ENCODE data around the gene ACAA1. TPM values are rescaled to one million over a fixed set of nuclear protein-coding genes. Genes with fewer than 3 reads are reported as not detected.

Gene ACAA1
- total RNA-seq, result 10 to 100 TPM; 55.5 to 57.7 TPM

GRCh38 chr3:38136777-38137614, at the start of gene ACAA1:
ACAA1 (minus strand) TSS chr3:38137127; CDS start chr3:38137035, 92 bp downstream.
- intact Hi-C loops (cut with micrococcal nuclease), result loop anchor here (1.0 to 5.0 kb wide), 9 partner anchors 28 to 359 kb away; partner anchors contain the start of genes ACVR2B, EXOG, OXSR1 and XYLB
- Mint-ChIP-seq H3K27me3 (no peaks in the 10 kb centered on the region), H3K27ac (peak within 1 kb of the TSS; percentile 93), H3K36me3 (peaks cover 28% of the 10 kb centered on the region), H3K4me3 (peak within 1 kb of the TSS; percentile 80), H3K9me3 (no peaks in the 10 kb centered on the region), H3K4me1 (ENCODE audit: low read depth) (peaks cover 55% of the 10 kb centered on the region)
- DNase-seq, result peak; percentile 99
- CTCF ChIA-PET, result interaction anchor here (1.0 to 2.8 kb wide), 9 partner anchors 19 to 343 kb away, joined by 3 to 15 read pairs (median 6); partner anchors contain the start of genes OXSR1 and XYLB
- POLR2A ChIA-PET, result interaction anchor here (0.8 to 3.7 kb wide), 9 partner anchors 12 to 1036 kb away, joined by 3 to 70 read pairs (median 3); partner anchors contain the start of genes DLEC1 and OXSR1

GRCh38 chr3:38177181-38177580, 40.3 kb upstream of the ACAA1 start:
- intact Hi-C loops (cut with micrococcal nuclease), result no loop called here
- DNase-seq, result no peak
- Mint-ChIP-seq H3K4me3 (no peak overlapping the region), H3K27me3 (no peaks in the 10 kb centered on the region), H3K36me3 (peaks cover 7% of the 10 kb centered on the region), H3K9me3 (no peaks in the 10 kb centered on the region), H3K27ac (no peak overlapping the region), H3K4me1 (ENCODE audit: low read depth) (peaks cover 39% of the 10 kb centered on the region)
- CTCF ChIA-PET, result no interaction called here
- POLR2A ChIA-PET, result no interaction called here

DNA sequence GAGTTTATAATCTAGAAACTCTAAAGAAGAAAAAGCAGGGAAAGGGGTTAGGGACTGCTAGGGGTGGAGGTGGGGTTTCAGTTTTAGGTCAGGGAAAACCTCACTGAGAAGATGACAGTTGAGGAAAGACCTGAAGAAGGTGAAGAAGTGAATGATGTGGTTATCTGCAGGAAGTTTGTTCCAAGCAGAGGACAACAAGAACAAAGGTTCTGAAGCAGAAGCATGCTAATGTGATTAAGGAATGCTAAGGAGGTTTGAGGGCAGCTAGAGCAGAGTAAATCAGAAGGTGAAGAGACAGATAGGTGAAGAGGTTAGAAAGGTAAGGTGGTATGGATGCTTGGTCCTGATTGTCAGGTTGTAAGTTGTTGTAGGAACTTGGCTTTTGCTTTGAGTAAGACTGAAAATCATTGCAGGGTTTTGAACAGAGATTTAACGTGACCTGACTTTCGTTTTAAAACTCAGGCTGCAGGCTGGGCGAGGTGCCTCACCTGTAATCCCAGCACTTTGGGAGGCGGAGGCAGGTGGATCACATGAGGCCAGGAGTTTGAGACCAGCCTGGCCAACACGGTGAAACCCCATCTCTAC, 37.0 kb upstream of the ACAA1 start:
- ChIA-PET CTCF (interaction anchor here (1.4 kb wide), 1 partner anchor 11 kb away, joined by 3 read pairs; no protein-coding TSS in a partner anchor), POLR2A (no interaction called here)
- no peak overlapping the region for H3K27ac Mint-ChIP-seq
- H3K36me3 Mint-ChIP-seq, result peaks cover 4% of the 10 kb centered on the region
- H3K4me3 Mint-ChIP-seq, result no peak overlapping the region
- intact Hi-C loops (cut with micrococcal nuclease), result loop anchor here (1.0 kb wide), 1 partner anchor 9 kb away; the partner anchor contains the start of gene OXSR1
- peaks cover 63% of the 10 kb centered on the region for H3K4me1 Mint-ChIP-seq (ENCODE audit: low read depth)
- DNase-seq, result peak; percentile 46
- H3K27me3 Mint-ChIP-seq, result no peaks in the 10 kb centered on the region
- no peaks in the 10 kb centered on the region for H3K9me3 Mint-ChIP-seq

- Mint-ChIP-seq H3K27ac (no peak overlapping the region), H3K4me1 (ENCODE audit: low read depth) (peaks cover 80% of the 10 kb centered on the region), H3K36me3 (peaks cover 7% of the 10 kb centered on the region), H3K4me3 (no peak overlapping the region), H3K27me3 (no peaks in the 10 kb centered on the region), H3K9me3 (no peaks in the 10 kb centered on the region)
- DNase-seq, result no peak
- intact Hi-C loops (cut with micrococcal nuclease), result no loop called here
- ChIA-PET POLR2A (no interaction called here), CTCF (interaction anchor here (0.5 to 1.4 kb wide), 5 partner anchors 8 to 349 kb away, joined by 3 to 4 read pairs (median 3); partner anchors contain the start of gene XYLB)
Observed at GRCh38 chr3:38171622-38172021, 34.7 kb upstream of the ACAA1 start.

- no peak for DNase-seq
- Mint-ChIP-seq H3K4me1 (ENCODE audit: low read depth) (peaks cover 82% of the 10 kb centered on the region), H3K9me3 (no peaks in the 10 kb centered on the region), H3K4me3 (no peak overlapping the region), H3K27ac (no peak overlapping the region), H3K36me3 (peaks cover 12% of the 10 kb centered on the region), H3K27me3 (no peaks in the 10 kb centered on the region)
- intact Hi-C loops (cut with micrococcal nuclease), result no loop called here
- ChIA-PET POLR2A (no interaction called here), CTCF (no interaction called here)
Observed at GRCh38 chr3:38170722-38171121, 33.8 kb upstream of the ACAA1 start.

- Mint-ChIP-seq H3K4me3 (no peak overlapping the region), H3K27ac (peak overlapping the region; percentile 54), H3K4me1 (ENCODE audit: low read depth) (peaks cover 72% of the 10 kb centered on the region), H3K36me3 (peaks cover 12% of the 10 kb centered on the region), H3K9me3 (no peaks in the 10 kb centered on the region), H3K27me3 (no peaks in the 10 kb centered on the region)
- POLR2A ChIA-PET, result interaction anchor here (1.2 kb wide), 1 partner anchor 52 kb away, joined by 3 read pairs; no protein-coding TSS in a partner anchor
- CTCF ChIA-PET, result no interaction called here
- intact Hi-C loops (cut with micrococcal nuclease), result loop anchor here (1.0 to 10.0 kb wide), 5 partner anchors 21 to 1174 kb away; partner anchors contain the start of genes EPM2AIP1 and MLH1
- DNase-seq, result no peak
Observed at GRCh38 chr3:38169027-38169317, 32.0 kb upstream of the ACAA1 start.

GRCh38 chr3:38168151-38169026, 31.5 kb upstream of the ACAA1 start:
- no peak for DNase-seq
- ChIA-PET CTCF (interaction anchor here (1.4 kb wide), 1 partner anchor 31 kb away, joined by 6 read pairs; the partner anchor contains the start of gene ACAA1), POLR2A (no interaction called here)
- intact Hi-C loops (cut with micrococcal nuclease), result loop anchor here (1.0 to 10.0 kb wide), 5 partner anchors 22 to 1174 kb away; partner anchors contain the start of genes EPM2AIP1 and MLH1
- peaks cover 12% of the 10 kb centered on the region for H3K36me3 Mint-ChIP-seq
- H3K4me1 Mint-ChIP-seq (ENCODE audit: low read depth), result peaks cover 67% of the 10 kb centered on the region
- no peaks in the 10 kb centered on the region for H3K27me3 Mint-ChIP-seq
- H3K27ac Mint-ChIP-seq, result peak overlapping the region; percentile 54
- H3K9me3 Mint-ChIP-seq, result no peaks in the 10 kb centered on the region
- H3K4me3 Mint-ChIP-seq, result no peak overlapping the region

DNA sequence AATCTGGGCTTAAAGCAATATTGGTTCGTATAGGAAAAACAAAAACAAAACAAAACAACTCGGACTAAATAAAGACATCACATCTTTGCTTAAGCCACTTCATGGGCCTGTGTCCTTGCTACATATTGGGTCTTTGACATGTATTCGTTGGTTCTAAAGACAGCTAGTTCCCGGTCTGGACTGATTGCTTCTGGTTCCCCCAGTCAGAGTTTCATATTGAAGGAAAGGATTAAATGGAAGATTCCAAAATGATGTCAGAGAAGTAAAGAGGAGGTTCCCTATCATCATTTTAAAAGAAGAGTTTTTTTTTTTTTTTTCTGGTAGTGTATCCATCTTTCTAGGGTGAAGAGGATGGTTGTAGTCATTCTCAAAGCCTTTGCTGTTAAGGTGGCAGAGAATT, 30.7 kb upstream of the ACAA1 start:
- Mint-ChIP-seq H3K4me3 (peak overlapping the region; percentile 96), H3K27me3 (no peaks in the 10 kb centered on the region), H3K9me3 (no peaks in the 10 kb centered on the region), H3K36me3 (peaks cover 12% of the 10 kb centered on the region), H3K4me1 (ENCODE audit: low read depth) (peaks cover 61% of the 10 kb centered on the region), H3K27ac (no peak overlapping the region)
- POLR2A ChIA-PET, result interaction anchor here (0.6 to 4.2 kb wide), 3 partner anchors 30 to 276 kb away, joined by 4 to 70 read pairs (median 5); partner anchors contain the start of genes ACAA1 and MYD88
- DNase-seq, result no peak
- intact Hi-C loops (cut with micrococcal nuclease), result loop anchor here (5.0 to 10.0 kb wide), 3 partner anchors 90 to 1173 kb away; partner anchors contain the start of genes EPM2AIP1 and MLH1
- CTCF ChIA-PET, result interaction anchor here (1.4 kb wide), 1 partner anchor 30 kb away, joined by 6 read pairs; the partner anchor contains the start of gene ACAA1

- DNase-seq, result no peak
- peaks cover 12% of the 10 kb centered on the region for H3K36me3 Mint-ChIP-seq
- H3K9me3 Mint-ChIP-seq, result no peaks in the 10 kb centered on the region
- intact Hi-C loops (cut with micrococcal nuclease), result loop anchor here (1.0 to 10.0 kb wide), 8 partner anchors 8 to 1171 kb away; partner anchors contain the start of genes ACAA1, EPM2AIP1, MLH1 and XYLB
- POLR2A ChIA-PET, result interaction anchor here (0.6 to 4.2 kb wide), 11 partner anchors 12 to 330 kb away, joined by 3 to 70 read pairs (median 4); partner anchors contain the start of genes ACAA1, EXOG, MYD88 and PLCD1
- peak overlapping the region; percentile 96 for H3K4me3 Mint-ChIP-seq
- peaks cover 46% of the 10 kb centered on the region for H3K4me1 Mint-ChIP-seq (ENCODE audit: low read depth)
- CTCF ChIA-PET, result interaction anchor here (1.0 to 4.0 kb wide), 5 partner anchors 23 to 485 kb away, joined by 3 to 20 read pairs (median 5); partner anchors contain the start of genes ACAA1, MYD88 and XYLB
- no peaks in the 10 kb centered on the region for H3K27me3 Mint-ChIP-seq
- H3K27ac Mint-ChIP-seq, result peak overlapping the region; percentile 99
Observed at GRCh38 chr3:38165722-38166387, 28.9 kb upstream of the ACAA1 start.

DNA sequence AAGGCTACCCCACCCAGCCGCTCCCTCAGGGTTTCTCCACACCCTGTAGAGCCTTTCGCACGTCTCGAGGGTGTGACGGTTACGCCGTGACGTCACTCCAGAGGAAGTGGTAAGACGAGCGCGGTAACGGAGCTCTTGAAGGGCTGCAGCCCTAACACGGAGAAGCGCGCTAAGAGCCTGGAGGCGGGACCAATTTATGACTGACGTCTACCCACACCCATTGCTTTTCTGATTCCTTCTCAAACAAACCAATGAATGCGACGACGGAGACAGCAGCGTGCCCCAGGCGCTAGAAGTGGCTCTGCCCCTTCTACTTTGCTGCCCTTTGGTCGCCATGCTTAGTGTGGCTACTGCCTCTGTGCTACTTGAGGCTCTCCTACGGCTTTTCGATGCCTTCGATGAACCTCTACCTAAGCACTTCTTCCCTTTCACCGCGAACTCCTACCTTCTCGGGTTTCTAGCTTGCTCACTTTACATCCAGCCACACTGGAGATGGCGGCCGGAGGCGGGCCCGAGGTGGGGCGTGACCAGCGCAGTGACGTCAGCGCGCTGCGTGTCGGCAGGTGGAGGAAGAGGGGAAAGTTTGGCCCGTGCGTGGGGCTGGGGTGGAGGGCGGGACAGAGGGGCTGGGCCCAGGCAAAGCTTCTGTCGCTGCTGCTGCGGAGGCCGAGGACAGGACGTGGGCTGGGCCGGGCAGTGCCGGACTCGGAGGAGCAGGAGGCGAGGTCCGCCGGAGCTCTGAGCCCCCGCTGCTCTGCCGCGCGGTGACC, 28.2 kb upstream of the ACAA1 start, which contains the start of gene OXSR1:
Gene OXSR1, plus strand, starts transcription at position 586 of the 770 bp plus-strand sequence. CDS start 340 bp downstream, outside the sequence.
- H3K9me3 Mint-ChIP-seq, result no peaks in the 10 kb centered on the region
- intact Hi-C loops (cut with micrococcal nuclease), result loop anchor here (1.0 to 10.0 kb wide), 8 partner anchors 9 to 1170 kb away; partner anchors contain the start of genes ACAA1, EPM2AIP1, MLH1 and XYLB
- ChIA-PET CTCF (interaction anchor here (1.1 to 4.0 kb wide), 8 partner anchors 12 to 486 kb away, joined by 3 to 20 read pairs (median 4); partner anchors contain the start of genes ACAA1, MYD88 and XYLB), POLR2A (interaction anchor here (0.6 to 4.2 kb wide), 15 partner anchors 11 to 331 kb away, joined by 3 to 70 read pairs (median 3); partner anchors contain the start of genes ACAA1, EXOG, MYD88 and PLCD1)
- H3K4me3 Mint-ChIP-seq, result peak within 1 kb of the TSS; percentile 96
- H3K4me1 Mint-ChIP-seq (ENCODE audit: low read depth), result peaks cover 39% of the 10 kb centered on the region
- peak; percentile 98 for DNase-seq
- peak within 1 kb of the TSS; percentile 99 for H3K27ac Mint-ChIP-seq
- H3K27me3 Mint-ChIP-seq, result no peaks in the 10 kb centered on the region
- peaks cover 12% of the 10 kb centered on the region for H3K36me3 Mint-ChIP-seq
